SK-N-SH treated with all-trans-retinoic acid at 6 μM for 48 hours (cell line): ENCODE data around the gene AP4S1.

ENCODE experiments used
- BACH2 ChIP-seq: fragments of 250-450 bp; sonication (Bioruptor Pico); IDR thresholded peaks from 2 replicates; pipeline ENCODE4 v1.9.0; 2021; ENCODE audit warnings: mild to moderate bottlenecking, borderline replicate concordance
- CSDC2 ChIP-seq: fragments of 250-450 bp; sonication (Bioruptor Pico); IDR thresholded peaks from 2 replicates; pipeline ENCODE4 v1.5.0; 2020; ENCODE audit warnings: mild to moderate bottlenecking, moderate library complexity
- SNAI2 ChIP-seq: fragments of 250-450 bp; sonication (Bioruptor Pico); IDR thresholded peaks from 2 replicates; pipeline ENCODE4 v1.5.0; 2020; ENCODE audit warnings: mild to moderate bottlenecking, moderate library complexity
- TCF4 ChIP-seq: fragments of 250-450 bp; sonication (Bioruptor Pico); IDR thresholded peaks from 2 replicates; pipeline ENCODE4 v1.8.0; 2021; ENCODE audit warnings: mild to moderate bottlenecking, moderate library complexity, borderline replicate concordance
- ZNF565 ChIP-seq: fragments of 450-650 bp; formaldehyde crosslinking; conservative IDR thresholded peaks from 2 replicates; pipeline ENCODE4 v1.5.0; 2020; ENCODE audit warnings: low read depth, mild to moderate bottlenecking, moderate library complexity
- TF ChIP-seq, protein P1 (sequence below): fragments of 250-450 bp; sonication (Bioruptor Pico); IDR thresholded peaks from 2 replicates; pipeline ENCODE4 v1.8.0; 2020; ENCODE audit warnings: mild to moderate bottlenecking, moderate library complexity, borderline replicate concordance
- TF ChIP-seq, protein P2 (sequence below): fragments of 250-450 bp; sonication (Bioruptor Pico); IDR thresholded peaks from 2 replicates; pipeline ENCODE4 v1.5.1; 2021; ENCODE audit warnings: mild to moderate bottlenecking, moderate library complexity

- no peak for TF ChIP-seq ZNF565
- TF ChIP-seq BACH2 (CRISPR knock-in tag) = no peak
- TF ChIP-seq, protein P1, sequence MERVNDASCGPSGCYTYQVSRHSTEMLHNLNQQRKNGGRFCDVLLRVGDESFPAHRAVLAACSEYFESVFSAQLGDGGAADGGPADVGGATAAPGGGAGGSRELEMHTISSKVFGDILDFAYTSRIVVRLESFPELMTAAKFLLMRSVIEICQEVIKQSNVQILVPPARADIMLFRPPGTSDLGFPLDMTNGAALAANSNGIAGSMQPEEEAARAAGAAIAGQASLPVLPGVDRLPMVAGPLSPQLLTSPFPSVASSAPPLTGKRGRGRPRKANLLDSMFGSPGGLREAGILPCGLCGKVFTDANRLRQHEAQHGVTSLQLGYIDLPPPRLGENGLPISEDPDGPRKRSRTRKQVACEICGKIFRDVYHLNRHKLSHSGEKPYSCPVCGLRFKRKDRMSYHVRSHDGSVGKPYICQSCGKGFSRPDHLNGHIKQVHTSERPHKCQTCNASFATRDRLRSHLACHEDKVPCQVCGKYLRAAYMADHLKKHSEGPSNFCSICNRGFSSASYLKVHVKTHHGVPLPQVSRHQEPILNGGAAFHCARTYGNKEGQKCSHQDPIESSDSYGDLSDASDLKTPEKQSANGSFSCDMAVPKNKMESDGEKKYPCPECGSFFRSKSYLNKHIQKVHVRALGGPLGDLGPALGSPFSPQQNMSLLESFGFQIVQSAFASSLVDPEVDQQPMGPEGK (CRISPR knock-in tag) = no peak
- TF ChIP-seq SNAI2 (CRISPR knock-in tag) = no peak
- TF ChIP-seq CSDC2 (CRISPR knock-in tag) = no peak
- no peak for TF ChIP-seq TCF4 (CRISPR knock-in tag)
- TF ChIP-seq, protein P2, sequence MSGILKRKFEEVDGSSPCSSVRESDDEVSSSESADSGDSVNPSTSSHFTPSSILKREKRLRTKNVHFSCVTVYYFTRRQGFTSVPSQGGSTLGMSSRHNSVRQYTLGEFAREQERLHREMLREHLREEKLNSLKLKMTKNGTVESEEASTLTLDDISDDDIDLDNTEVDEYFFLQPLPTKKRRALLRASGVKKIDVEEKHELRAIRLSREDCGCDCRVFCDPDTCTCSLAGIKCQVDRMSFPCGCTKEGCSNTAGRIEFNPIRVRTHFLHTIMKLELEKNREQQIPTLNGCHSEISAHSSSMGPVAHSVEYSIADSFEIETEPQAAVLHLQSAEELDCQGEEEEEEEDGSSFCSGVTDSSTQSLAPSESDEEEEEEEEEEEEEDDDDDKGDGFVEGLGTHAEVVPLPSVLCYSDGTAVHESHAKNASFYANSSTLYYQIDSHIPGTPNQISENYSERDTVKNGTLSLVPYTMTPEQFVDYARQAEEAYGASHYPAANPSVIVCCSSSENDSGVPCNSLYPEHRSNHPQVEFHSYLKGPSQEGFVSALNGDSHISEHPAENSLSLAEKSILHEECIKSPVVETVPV (CRISPR knock-in tag) = no peak
These were observed 614 bp downstream of the AP4S1 start, which contains the start of gene STRN3 for GRCh38 chr14:31026077-31026449.
